IPS-11a (cell line): Measurements from ENCODE around the gene SPATA3.
"Not testable (repeated sequence)": the region's sequence is repeated elsewhere in the genome, so short reads cannot be mapped to it uniquely, and the experiment has no call there.

Experiments used
- H3K4me3 ChIP-seq: one replicate; pipeline ENCODE4 v1.5.1; 2013; ENCODE audit warnings: low read depth, low read length, control low read depth

SPATA3 gene

DNA sequence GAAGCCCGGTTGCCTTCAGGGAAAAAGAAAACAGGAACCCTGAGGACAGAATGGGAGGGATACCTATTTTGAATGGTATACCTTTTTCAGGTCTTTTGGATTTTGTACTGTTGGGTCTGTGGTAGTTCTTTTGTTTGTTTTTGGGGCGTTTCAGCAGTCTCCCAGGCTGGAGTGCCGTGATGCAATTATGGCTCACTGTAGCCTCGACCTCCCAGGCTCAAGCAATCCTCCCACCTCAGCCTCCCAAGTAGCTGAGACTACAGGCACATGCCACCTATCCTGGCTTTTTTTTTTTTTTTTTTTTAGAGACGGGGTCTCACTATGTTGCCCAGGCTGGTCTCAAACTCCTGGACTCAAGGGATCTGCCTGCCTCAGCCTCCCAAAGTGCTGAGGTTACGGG lies 27.6 kb upstream of the SPATA3 start:
- not testable (repeated sequence) for H3K4me3 ChIP-seq

GRCh38 chr2:230968921-230969658 lies 26.8 kb upstream of the SPATA3 start:
- no peak overlapping the region for H3K4me3 ChIP-seq

DNA sequence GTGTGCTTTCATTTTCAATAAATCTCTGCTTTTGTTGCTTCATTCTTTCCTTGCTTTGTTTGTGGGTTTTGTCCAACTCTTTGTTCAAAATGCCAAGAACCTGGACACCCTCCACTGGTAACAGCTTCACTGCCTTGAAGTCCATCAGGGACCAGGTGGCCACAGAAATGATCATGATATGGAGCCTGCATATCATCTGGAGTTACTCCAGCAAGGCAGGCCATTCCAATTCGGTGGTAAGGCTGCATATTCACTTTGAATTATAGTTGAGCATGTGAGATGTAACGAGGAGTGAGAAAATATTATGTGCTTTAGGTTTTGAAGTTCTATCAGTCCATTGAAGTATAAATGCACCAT lies 26.3 kb upstream of the SPATA3 start:
- H3K4me3 ChIP-seq, result no peak overlapping the region

GRCh38 chr2:230972046-230972445 lies 23.9 kb upstream of the SPATA3 start:
- H3K4me3 ChIP-seq, result no peak overlapping the region

- H3K4me3 ChIP-seq, result no peak overlapping the region
Measured at GRCh38 chr2:230974096-230974913, 21.6 kb upstream of the SPATA3 start.

DNA sequence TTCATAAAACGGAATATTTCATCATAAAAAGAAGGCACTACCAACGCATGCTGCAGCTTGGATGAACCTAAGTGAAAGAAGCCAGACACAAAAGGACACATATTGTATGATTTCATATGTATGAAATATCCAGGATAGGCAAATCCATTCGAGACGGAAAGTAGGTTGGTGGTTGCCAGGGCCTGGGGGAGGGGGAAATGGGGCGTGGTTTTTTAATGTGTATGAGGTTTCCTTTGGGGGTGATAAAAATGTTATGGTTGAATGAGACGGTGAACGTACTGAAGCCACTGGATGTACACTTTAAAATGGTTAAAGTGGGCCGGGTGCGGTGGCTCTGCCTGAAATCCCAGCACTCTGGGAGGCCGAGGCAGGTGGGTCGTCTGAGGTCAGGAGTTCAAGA lies 20.0 kb upstream of the SPATA3 start:
- no peak overlapping the region for H3K4me3 ChIP-seq

DNA sequence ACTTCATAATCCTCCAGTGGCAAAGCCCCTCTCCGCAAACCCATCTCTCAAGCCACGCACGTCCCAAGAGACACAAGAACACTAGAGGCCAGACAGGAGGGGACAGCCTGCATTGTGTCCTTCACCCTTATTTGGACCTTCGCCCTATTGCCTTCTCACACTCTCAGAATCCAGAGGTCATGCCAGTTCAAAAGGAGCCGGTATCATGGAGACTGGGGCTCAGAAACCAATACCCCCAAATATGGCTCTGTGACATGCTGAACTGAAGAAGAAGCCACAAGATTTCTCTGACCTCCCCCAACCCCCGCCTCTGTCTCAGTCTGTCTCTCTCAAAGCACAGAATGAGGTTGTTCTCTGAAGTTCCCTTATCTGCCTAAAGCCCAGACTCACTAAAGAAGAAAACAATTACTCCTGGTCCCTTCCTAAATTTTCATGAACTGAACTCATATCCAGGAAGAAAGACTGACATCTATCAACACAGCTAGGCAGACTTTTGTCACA lies 19.2 kb upstream of the SPATA3 start:
- H3K4me3 ChIP-seq, result no peak overlapping the region

DNA sequence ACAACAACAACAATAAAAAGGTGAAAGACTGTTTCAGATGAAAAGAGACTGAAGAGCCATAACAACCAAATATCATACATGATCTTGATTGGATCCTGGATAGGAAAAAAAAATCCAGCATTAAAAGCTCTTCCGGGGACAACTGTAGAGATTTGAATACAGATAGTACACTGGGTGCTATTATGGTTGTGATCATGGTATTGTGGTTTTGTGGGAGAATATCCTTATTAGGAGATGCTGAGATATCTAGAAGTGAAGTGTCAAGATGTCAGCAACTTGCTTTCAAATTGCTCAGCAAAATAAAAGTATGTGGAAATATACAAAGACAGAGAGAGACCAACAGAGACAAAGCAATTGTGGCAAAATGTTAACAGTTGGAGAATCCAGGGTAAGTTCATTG lies 15.5 kb upstream of the SPATA3 start:
- H3K4me3 ChIP-seq, result no peak overlapping the region

- H3K4me3 ChIP-seq, result no peak overlapping the region
Measured at GRCh38 chr2:230981704-230982103, 14.2 kb upstream of the SPATA3 start.

- no peak overlapping the region for H3K4me3 ChIP-seq
Measured at GRCh38 chr2:230982126-230982525, 13.8 kb upstream of the SPATA3 start.

DNA sequence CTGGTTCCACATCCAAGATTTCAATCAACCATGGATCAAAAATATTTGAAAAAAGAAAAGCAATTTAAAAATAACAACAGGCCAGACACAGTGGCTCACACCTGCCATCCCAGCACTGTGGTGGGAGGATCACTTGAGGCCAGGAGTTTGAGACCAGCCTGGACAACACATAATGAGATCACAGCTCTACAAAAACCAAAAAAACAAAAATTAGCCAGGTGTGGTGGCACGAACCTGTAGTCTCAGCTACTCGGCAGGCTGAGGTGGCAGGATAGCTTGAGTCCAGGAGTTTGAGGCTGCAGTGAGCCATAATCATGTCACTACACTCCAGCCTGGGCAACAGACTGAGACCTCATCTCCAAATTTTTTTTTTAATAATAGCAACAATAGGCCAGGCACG lies 13.4 kb upstream of the SPATA3 start:
- H3K4me3 ChIP-seq, result no peak overlapping the region

DNA sequence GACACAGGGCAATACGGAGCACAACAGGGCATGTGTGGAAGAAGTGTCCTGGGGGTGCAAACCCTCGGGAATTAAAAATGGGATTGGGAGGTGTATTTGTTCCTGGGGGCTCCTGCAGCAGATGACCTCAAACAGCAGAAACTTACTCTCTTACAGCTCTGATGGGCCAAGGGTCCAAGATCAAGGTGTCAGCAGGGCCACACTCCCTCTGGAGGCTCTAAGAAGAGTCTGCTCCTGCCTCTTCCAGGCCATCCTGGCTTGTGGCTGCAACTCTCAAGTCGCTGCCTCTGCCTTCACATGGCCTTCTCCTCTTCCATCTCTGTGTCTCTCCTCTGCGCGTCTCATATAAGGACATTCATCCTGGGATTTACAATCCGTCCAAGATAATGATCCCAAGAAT lies 12.4 kb upstream of the SPATA3 start:
- H3K4me3 ChIP-seq, result no peak overlapping the region

GRCh38 chr2:230984393-230985220 lies 11.3 kb upstream of the SPATA3 start:
- H3K4me3 ChIP-seq, result no peak overlapping the region

GRCh38 chr2:230985519-230986231 lies 10.2 kb upstream of the SPATA3 start:
- no peak overlapping the region for H3K4me3 ChIP-seq

GRCh38 chr2:230986520-230987136 lies 9.3 kb upstream of the SPATA3 start:
- H3K4me3 ChIP-seq, result peak overlapping the region; percentile 30

- peak overlapping the region; percentile 30 for H3K4me3 ChIP-seq
Measured at GRCh38 chr2:230987137-230988020, 8.5 kb upstream of the SPATA3 start.

- H3K4me3 ChIP-seq, result no peak overlapping the region
Measured at GRCh38 chr2:230989731-230990130, 6.2 kb upstream of the SPATA3 start.

DNA sequence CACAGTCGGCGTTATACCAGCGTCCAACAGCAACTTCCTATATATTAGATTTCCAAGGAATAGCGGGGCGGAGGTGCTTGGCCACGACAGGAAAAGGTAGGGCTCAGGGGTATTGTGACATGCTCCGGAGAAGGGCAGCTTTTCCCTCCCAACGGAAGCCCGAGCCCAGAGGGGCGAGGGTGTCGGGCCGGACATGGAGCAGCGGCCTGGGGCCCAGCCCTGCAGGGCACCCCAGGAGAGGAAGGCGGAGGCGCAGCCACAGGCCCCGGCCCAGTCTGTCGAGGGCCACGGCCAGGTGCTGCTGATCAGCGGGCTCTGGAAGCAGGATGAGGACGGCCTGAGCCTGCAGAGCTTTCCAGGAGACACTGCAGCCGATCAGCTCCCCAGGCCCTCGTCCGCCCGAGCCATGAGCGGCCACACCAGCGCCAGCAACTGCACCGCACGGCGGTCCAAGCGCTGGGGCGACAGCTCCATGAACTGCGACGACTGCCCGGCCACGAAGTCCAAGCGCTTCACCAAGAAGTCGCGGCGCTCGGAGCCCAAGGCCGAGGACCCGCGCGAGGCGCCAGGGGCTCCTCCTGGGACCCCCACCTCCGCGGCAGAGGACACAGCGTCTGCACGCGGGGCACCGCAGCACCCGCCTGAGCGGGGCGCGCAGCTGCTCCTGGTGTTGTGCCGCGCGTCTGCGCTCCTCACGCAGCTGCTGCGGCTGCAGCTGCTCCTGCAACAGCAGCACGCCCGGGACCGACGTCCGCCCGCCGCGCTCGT lies 5.6 kb upstream of the SPATA3 start:
- H3K4me3 ChIP-seq, result no peak overlapping the region

GRCh38 chr2:230990899-230991150 lies 5.1 kb upstream of the SPATA3 start:
- no peak overlapping the region for H3K4me3 ChIP-seq
